Measurements from ENCODE around the gene DNPEP. TPM values are rescaled to one million over a fixed set of nuclear protein-coding genes. Genes with fewer than 3 reads are reported as not detected.

DNPEP gene
- total and polyA plus RNA-seq, 2 of the 4 experiments (the other 2 are of a cell fraction) = 74.2 to 89.4 TPM

GRCh38 chr2:219436491-219436890, 48.8 kb upstream of the DNPEP start:
- H4K5ac ChIP-seq (ENCODE audit: low read depth, low read length) = no peak overlapping the region
- no peak overlapping the region for H2BK20ac ChIP-seq (ENCODE audit: low read depth, low read length)
- no peak overlapping the region for H3K27ac ChIP-seq (ENCODE audit: insufficient read depth, low read length)
- no peak for ATAC-seq (ENCODE audit: low read depth)
- no peak overlapping the region for H3K18ac ChIP-seq (ENCODE audit: low read depth, low read length)
- BruUV-seq (replicated peaks) = no TSS peak
- peaks cover 3% of the 10 kb centered on the region; the same call in 1 of the 2 replicates for H3K9me1 ChIP-seq (ENCODE audit: insufficient read depth, low read length)
- no peak overlapping the region for H3K9ac ChIP-seq (ENCODE audit: low read depth, low read length)
- no peak overlapping the region for H3K4ac ChIP-seq (ENCODE audit: low read depth, low read length)
- no peaks in the 10 kb centered on the region for H4K20me1 ChIP-seq (ENCODE audit: insufficient read depth, low read length)
- H3K14ac ChIP-seq (replicated peaks; ENCODE audit: low read depth, low read length) = no peak overlapping the region
- no peaks in the 10 kb centered on the region for H3K36me3 ChIP-seq (ENCODE audit: control insufficient read depth, insufficient read depth, low read length)
- H4K91ac ChIP-seq (ENCODE audit: insufficient read depth, low read depth, low read length) = no peak overlapping the region
- H2BK15ac ChIP-seq (ENCODE audit: low read depth, low read length) = no peak overlapping the region
- H3K9me3 ChIP-seq (ENCODE audit: control insufficient read depth, insufficient read depth, low read length) = no peaks in the 10 kb centered on the region
- POLR2A ChIA-PET (ENCODE audit: unreplicated experiment) = no interaction called here
- TF ChIP-seq CEBPB (IDR thresholded peaks at IDR 0.05; ENCODE audit: low read depth, low read length) = no peak
- CTCF ChIA-PET = interaction anchor here (1.0 to 1.1 kb wide), 2 partner anchors 13 to 93 kb away, joined by 4 read pairs; no protein-coding TSS in a partner anchor
- dilution Hi-C loops (cut with HindIII; ENCODE audit: low sequenced_read_pairs, unreplicated experiment) (no loop called here), in situ Hi-C loops (cut with MboI; ENCODE audit: low sequenced_read_pairs) (no loop called here), intact Hi-C loops (cut with micrococcal nuclease) (no loop called here)
- no peak overlapping the region for H2BK120ac ChIP-seq (ENCODE audit: low read depth, low read length)
- H2AK5ac ChIP-seq (ENCODE audit: low read depth, low read length) = no peak overlapping the region
- no peaks in the 10 kb centered on the region; the same call in 1 of the 2 replicates for H3K27me3 ChIP-seq (ENCODE audit: control insufficient read depth, insufficient read depth, low read length)
- no peak overlapping the region for H2AK9ac ChIP-seq (replicated peaks; ENCODE audit: low read depth, low read length, poor library complexity)
- H3K4me2 ChIP-seq (ENCODE audit: low read depth, low read length) = no peak overlapping the region
- no peak overlapping the region for H4K8ac ChIP-seq (ENCODE audit: low read depth in 2 of 2, low read length in 2 of 2)
- no peaks in the 10 kb centered on the region for H3K79me1 ChIP-seq (ENCODE audit: low read depth in 1 of 2, low read length in 2 of 2)
- no peak overlapping the region for H2BK5ac ChIP-seq (ENCODE audit: low read depth, low read length, poor library complexity, severe bottlenecking)
- H3K4me1 ChIP-seq (ENCODE audit: control insufficient read depth, insufficient read depth, low read length) = peaks cover 10% of the 10 kb centered on the region
- no peak overlapping the region for H3K23ac ChIP-seq (ENCODE audit: low read depth, low read length)
- no peak overlapping the region for H3K56ac ChIP-seq (ENCODE audit: extremely low read depth, insufficient read depth, low read length)
- no peak for DNase-seq
- WGBS, 2 experiments (ENCODE audit: extremely low coverage in 2 of 2, insufficient read length in 1 of 2) = 92% methylated on average over 3 of the region's 5 CpGs; no CpG with 5 or more reads in 1 of the 2 experiments
- H3K4me3 ChIP-seq (ENCODE audit: insufficient read depth, low read depth, low read length) = no peak overlapping the region
- H2AFZ ChIP-seq (replicated peaks; ENCODE audit: low read length, poor library complexity) = no peak overlapping the region

Data from IMR-90 (cell line).